HG03520 (cell line): ENCODE measurements around the gene TMEFF2.

ENCODE experiments used
- ATAC-seq: cut with Tn5 transposase; IDR thresholded peaks from one replicate; pipeline ENCODE4 v1.9.1; 2021; ENCODE audit warnings: mild to moderate bottlenecking, moderate library complexity; ENCODE audit not compliant: unreplicated experiment

The TMEFF2 gene

DNA sequence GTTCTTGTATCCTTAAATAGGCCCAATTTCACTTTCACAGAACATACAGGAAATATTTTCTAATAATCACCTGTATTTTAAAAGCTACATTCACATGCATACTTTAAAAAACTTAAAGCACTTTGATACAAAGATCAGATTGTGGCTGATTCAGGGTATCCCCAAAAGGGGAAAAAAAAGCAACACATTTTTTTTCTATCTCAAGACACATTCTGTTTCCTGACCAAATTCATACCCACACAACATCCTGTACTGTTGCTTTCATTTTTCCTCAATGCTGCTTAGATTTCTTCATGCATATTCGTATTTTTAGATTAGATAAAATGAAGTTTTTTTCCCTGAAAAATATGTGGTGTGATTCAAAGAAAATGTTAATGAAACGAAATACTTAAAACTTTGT is 122.5 kb downstream of the TMEFF2 start:
- ATAC-seq, result no peak

DNA sequence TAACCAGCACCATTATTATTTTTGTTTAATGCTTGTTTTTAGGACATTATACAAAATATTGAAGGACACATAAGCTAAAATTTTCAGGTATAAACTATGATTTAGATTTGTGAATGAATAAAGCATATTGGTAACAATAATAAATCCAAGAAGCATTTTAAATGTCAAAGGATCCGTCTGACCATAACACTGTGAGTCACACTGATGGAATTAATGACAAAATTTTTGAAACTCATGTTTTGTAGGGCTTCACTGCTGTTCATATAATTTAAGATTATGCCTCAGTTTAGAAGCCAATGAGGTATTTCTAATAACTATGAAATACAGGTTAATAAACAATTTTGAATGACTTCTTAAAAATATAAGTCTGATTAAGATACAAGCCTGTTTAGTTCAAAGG is 124.6 kb downstream of the TMEFF2 start:
- no peak for ATAC-seq

DNA sequence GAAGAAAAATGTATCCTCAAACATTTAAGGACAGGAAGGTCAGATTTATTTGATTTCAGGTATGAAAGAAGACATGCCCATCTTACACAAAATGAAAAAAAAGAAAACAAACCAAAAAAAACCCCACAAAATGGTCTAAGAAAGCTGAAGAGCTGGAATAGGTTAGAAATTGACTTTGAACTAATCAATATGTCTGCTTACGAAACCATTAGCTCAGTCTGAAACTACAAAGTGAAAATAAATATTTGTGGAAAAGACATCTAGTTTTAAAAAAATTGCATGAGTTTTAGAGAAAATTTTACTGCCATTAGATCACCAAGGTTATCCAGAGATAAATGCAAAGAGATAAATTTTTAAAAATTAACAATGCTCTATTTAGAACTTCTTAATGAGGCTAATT is 125.3 kb downstream of the TMEFF2 start:
- no peak for ATAC-seq

DNA sequence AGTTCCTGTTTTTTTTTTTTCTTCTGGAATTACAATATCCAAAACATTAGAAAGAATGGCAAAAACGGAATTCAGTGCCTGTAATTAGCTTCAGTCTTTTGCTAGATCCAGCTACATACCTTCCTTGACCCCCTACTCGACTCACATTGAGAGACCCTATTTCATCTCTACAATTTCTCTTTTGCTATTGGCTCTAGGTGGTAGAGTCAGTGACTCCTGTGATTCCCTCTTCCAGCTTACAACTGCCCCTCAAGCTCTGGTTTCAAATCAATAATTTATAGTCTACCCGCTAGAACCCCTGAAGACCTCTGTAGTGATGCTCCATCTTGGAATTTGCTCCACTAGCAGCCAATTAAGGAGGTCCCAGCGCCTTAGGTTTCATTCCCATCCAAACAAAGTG is 125.8 kb downstream of the TMEFF2 start:
- no peak for ATAC-seq

DNA sequence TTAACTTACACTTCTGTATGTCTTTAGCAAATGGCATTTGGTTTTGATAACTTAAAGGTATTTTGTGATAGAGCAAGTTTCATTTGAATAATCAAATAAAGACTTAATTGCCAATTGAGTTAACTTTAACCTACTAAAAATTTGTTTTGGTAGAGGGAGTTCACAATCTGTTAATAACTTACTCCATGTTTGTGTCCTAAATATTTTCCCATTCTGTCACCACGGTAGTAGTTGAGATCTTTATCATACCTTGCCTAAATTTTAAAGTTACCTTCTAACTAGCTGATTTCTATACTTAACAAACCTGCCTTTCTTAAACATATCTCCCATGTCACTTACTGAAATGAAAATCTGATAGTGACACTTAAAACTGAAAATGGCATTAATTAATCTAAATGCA is 127.1 kb downstream of the TMEFF2 start:
- ATAC-seq, result no peak

DNA sequence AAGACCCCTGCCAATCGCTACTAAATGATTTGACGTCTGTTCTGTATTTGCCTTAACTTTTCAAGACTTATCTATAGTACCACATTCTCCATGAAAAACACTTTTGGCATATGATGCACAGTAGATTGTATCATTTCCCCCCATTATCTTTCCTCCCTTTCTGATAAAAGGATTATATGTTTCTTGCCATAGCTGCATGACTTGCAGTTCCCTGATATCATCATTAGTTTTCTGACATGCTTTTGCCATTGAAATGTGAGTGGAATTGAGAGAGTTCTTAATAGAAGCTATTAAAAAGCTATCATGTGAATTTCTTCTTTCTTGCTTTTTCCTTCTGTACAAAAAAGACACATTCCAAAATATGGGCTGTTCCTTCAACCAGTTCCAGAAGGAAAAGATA is 130.3 kb downstream of the TMEFF2 start:
- no peak for ATAC-seq

DNA sequence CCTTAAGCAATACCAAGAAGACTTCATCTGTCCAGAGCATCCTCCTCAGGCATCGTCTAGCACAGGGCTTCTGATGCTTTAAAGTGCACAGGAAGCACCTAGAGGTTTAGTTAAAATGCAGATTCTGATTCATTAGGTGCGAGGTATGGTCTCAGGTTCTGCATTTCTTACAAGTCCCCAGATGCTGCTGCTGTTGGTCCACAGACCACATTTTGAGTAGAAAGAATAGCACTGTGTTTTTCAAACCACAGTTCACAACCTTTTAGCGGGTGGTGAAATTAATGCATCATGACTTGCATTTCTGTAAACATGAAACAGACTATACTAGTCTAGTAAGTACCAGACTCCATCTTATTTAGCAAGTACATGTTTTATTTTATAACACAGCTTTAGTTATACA is 134.6 kb downstream of the TMEFF2 start:
- ATAC-seq, result no peak

DNA sequence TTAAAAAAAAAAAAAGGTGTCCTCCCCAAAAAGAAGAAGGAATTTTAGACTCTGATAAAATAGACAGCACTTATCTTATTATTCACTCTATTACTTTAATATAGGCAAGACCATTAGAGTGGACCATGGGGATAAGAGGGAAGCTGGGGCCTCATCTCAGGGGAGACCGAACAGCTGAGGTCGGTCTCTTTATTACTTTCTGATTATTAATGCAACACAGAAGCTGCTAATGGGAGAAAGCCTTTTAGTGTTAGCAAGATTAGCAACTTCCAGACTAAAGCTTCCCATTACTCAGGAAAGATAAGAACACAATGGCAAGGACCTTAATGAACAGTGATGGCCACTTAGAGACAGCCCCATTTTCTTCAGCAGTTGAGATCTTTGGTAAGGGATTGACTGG is 135.5 kb downstream of the TMEFF2 start:
- ATAC-seq, result no peak

DNA sequence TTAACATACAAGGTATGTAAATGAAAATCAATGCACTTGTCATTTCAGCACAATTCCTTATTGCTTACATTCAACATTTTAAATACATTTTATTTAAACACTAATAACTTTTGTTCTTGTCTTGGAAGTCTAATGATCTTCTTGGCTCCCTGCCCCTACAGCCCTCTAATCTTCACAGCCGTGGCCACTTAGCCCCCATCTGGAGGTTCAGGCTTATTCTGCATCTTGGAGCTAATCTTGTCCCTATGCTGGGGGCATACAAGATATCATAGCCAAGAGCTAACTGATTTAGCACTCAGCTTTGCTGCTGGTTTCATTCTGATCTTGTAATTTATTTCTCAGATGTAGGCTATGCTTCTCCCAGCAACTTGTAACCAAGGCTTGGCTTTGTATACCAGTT is 140.8 kb downstream of the TMEFF2 start:
- no peak for ATAC-seq

DNA sequence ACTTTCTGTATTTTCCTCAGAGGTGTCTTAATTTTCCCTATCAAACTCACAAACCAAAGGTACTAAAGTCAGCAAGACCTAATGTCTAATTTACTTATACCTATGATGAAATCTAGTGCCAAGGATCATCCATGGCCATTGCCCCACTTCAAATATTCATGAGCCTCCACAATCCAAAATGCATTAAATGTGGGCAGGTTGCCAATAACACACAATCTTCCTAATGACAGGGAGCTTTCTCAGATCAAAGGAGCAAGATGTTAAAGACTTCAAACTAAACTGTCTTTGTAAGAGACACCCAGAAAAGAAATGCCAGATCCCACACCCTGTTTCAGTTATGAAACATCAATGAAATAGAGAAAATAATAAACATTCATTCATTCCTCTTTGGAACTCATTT is 143.2 kb downstream of the TMEFF2 start:
- ATAC-seq, result no peak

DNA sequence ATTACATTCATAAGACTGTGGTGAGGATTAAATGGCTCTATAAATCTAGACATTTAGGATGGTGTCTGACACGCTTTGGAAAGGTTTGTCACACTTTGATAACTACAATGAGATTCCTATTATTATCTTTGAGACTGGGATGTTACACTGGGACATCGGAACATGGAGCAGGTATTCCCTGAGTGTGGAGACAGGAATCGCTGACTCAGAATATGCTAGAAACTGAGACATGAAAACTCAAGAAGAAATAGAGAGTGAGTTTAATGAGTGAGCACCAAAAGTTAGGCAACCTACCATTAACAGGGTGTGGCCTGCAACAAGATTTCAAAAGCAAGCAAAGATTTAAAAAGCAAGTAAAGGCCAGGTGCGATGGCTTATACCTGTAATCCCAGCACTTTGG is 145.4 kb downstream of the TMEFF2 start:
- ATAC-seq, result no peak

DNA sequence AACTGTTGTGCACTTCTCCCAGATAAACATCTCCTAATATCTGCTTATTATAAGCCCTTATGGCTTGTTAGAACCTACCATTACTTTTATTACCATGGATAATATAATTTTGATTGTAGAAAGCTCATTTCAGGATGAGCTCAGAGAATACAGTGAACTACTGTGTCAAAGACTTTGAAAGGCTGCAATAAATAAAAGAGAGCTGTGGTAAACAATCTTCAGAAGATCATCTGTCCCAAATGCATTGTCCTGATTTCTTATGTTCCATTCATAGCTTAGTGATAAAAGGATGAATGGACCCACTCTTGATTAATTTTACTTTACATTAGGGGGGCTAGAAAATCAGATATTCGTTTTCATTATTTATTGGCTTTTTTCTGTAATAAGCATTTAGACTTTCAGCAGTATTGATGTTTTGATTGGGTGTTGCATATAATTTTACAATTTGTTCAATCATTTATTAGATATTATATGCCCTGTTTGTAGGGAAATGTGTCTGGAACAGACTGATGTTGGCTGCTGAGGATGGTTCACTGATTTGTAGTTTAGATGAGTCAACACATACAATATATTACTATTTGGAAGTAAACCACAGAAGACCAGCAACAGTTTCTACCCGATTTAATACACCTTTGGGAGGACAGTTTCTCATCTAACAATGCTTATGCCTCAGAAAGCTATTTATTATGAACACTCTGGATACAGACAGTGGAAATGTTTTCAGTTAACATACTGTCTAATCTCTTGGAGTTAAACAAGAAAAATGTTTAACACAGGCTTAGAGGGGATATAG is 147.2 kb downstream of the TMEFF2 start:
- no peak for ATAC-seq

DNA sequence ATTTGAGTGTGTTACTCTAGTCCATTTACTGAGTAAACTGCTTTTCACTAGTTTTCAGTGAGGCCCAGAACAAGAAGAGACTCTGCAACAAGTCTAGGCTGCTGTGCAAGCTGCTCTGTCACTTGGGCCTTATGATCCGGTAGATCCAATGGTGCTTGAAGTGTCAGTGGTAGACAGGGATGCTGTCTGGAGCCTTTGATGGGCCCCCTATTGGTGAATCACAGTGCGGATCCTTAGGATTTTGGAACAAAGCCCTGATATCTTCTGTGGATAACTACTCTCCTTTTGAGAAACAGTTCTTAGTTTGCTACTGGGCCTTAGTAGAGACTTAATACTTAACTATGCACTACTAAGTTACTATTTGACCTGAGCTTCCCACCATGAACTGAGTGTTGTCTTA is 150.2 kb downstream of the TMEFF2 start:
- ATAC-seq, result no peak

DNA sequence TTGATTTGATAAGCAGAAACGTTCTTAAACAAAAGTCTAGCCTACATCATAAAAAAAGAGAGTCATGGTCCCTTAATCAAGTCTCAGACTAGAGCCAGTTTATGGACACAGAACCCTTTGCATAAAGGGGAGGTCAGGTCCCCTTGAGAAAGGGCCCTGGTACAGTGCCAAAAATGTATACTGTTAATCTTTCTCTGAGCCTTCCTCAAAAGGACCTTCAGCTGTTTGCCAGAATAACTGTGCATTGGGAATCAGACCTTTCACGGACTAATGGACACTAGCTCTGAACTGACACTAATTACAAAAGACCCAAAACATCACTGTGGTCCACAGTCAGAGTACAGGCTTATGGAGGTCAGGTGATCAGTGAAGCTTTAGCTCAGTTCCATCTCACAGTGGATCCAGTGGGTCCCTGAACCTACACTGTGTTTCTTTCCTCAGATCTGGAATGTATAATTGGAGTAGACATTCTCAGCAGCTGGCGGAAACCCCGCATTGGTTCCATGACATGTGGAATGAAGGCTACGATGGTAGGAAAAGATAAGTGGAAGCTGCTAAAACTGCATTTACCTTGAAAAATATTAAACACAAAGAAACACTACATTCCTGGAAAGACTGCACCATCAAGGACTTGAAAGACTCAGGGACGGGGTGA is 151.4 kb downstream of the TMEFF2 start:
- no peak for ATAC-seq

DNA sequence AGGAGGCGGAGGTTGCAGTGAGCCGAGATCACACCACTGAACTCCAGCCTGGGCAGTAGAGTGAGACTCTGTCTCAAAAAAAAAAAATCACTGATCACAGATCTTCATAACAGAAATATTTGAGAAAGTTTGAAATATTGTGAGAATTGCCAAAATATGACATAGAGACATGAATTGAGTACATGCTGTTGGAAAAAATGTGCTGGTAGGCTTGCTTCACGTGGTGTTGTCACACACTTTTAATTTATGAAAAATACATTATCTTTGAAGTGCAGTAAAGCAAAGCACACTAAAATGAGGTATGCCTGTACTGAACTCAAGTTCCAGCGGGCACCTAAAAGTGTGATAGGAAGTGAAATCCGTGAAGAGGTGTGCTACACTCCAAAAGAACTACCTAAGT is 152.6 kb downstream of the TMEFF2 start:
- no peak for ATAC-seq

DNA sequence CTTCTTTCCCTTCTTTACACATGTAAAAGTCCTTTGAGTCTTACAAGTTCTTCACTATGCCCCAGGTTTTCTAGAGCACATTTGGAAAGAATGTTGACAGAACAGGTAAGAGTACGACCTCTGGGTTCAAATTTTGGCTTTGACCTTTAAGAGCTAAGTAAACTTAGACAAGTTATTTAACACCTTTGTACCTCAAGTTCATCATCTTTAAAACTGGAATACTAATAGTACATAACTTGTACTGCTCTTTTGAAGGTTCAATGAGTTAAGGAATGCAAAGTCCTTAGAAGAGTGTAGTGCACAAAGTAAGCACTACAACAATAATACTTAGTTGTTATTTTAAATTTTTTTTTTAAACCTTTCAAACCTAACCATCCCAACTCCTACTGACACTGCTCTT is 156.6 kb downstream of the TMEFF2 start:
- no peak for ATAC-seq

DNA sequence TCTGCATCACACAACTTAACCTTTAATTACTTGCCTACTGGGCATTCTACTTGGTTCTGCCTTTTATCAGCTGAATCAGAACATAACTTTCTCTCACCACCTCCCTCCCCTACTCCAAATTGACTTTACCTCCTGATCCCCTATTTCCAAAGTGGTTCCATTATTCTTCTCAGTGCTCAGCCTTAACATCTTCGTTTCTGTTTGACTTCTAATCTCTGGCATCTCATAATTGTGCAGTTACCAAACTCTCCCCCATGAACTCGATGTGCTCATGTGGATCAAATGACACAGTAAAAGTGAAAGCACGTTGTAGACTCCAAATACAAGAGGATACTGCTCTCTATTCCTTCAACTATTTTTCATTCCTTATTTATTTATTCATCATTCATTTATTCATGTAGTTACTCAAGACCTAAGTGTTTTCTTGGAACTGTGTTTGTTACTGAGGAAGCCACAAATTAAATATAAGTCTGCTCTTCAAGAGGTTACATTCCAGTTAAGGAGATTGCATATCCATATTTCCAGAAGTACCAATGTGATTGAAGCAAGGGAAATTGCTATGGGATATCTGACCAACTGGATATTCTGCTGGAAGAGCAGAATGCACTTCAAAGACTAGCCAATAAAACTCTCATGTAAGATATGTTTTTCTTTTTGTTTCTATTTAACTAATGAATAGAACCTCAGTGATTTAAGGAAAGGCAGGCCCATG is 158.8 kb downstream of the TMEFF2 start:
- no peak for ATAC-seq

DNA sequence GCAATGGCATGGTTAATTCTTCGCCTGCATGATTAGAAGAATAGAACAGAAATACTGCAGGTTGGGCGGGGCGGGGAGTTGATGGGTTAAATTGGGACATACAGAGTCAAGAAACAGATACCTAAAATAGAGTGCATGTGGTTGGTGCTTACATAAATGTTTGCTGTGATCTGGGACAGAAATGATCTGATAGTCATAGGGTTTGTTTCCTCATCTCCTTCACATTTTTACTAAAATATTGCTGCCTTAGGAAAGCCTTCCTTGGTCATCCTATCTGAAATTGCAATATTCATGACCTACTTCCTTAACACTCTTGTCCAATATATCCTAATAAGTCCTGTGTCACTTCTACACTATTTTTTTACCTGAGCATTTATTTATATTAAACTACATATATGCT is 163.9 kb downstream of the TMEFF2 start:
- no peak for ATAC-seq

DNA sequence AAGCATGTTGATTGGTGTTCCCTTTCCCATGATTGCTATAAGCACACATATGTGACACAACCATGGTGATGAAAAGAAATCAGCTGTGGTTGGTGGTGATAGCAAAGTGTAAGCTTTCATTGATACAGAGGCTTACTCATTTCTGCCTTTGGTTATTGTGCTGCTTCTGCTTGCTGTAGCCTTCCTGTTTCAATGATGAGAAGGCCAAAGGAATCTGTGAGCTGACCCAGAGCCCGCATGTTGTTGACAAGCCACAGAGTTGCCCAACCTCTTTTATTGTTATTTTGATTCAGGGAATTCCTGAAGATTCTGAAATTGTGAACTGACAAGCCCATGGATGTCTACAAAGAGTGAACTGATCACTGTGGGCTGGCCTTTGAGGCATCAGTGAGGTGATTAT is 164.4 kb downstream of the TMEFF2 start:
- ATAC-seq, result no peak

DNA sequence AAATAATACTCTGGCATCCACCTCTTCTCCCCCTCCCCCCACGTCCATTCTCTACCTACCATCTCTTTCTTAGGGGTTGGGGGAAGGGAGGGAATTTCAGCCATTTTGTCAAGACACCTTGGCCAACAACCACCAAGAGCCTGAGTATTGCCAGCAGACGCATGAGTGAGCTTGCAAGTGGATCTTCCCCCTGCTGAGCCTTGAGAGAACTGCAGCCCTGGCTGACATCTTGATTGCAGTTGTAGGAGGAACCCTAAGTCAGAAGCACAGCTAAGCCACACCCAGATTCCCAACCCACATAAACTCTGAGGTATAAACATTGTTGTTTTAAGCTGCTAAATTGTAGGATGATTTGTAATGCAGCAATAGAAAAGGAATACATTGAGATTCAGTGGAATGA is 165.6 kb downstream of the TMEFF2 start:
- ATAC-seq, result peak; percentile 88

DNA sequence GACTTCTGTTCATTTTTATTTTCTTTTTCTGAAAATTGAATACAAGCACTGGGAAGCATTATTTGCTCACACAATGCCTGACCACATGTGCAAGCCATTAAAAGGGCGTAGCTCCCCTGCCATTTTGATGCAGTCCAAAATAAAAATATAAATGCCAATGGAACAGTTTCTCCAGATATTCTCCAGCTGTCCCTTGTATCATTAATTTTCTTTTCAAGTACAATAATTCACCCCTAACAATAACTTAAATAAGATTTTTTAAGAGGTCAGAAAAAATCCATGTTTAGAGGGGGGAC is 168.0 kb downstream of the TMEFF2 start:
- ATAC-seq, result no peak

DNA sequence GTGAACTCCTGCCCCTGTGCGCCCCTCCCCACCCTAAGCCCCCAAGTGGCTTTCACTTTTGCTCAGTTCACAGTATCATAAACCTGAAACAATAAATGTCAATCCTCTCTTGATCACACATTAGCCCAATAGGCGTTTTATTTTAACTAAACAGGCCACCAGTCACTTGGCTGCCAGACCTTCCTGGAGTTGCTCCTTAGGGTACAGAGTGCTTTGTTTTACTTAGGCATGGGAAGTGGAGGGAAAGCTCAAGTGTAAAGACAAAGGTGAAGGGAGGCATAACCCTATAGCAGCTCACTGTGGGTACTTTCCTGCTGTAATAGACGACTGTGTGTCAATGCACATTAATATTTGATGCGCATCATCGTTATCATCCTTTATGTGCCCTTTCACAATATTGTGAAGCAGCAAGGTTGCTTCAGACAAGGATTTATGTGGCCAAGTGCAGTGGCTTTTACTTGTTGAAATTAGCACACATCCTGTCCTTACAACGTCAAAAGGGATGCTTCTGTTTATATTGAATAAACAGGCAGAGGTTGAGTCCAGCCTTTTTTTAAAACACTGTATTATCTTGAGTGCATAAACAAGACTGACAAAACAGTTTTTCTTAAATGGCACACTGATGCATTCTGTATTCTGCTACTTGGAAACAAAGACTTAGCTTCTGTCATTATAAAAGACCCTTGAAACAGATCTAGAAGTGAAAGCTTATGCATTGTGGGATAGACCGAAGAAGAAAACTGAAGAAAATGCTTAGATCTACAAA is 168.5 kb downstream of the TMEFF2 start:
- no peak for ATAC-seq
